DLD1 (cell line): ENCODE results near the gene TENM4.

Experiments
- in situ Hi-C: cut with HindIII; loops from 2 replicates; pipeline ENCODE4 v1.10.0; 2017; ENCODE audit warnings: low sequenced_read_pairs

Gene TENM4

GRCh38 chr11:79262221-79262620, 178.6 kb downstream of the TENM4 start:
- in situ Hi-C loops, result no loop called here

DNA sequence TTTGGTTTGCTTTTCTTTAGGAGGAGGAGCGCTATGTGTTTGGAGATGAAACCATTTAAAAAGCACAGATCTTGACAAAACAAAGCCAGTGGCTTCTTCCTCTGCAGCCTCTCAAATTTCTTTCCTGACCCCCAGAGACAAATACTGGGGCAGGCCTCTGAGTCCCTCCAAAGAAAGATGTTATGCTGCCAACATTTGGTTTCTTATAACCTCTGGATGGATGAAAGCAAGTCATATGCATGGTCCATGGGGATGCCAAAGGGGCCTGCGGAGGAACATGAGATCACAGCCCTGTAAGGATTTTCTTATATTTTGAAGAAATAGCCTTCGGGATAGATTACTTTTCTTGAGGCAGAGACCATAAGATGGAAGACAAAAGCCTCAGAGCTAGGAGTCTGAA, 179.1 kb downstream of the TENM4 start:
- in situ Hi-C loops, result no loop called here

- in situ Hi-C loops, result no loop called here
These were observed 181.0 kb downstream of the TENM4 start for GRCh38 chr11:79259800-79260199.

- in situ Hi-C loops, result no loop called here
These were observed 182.3 kb downstream of the TENM4 start for GRCh38 chr11:79258576-79258975.

GRCh38 chr11:79255965-79256364, 184.9 kb downstream of the TENM4 start:
- in situ Hi-C loops, result no loop called here

- in situ Hi-C loops, result no loop called here
These were observed 187.6 kb downstream of the TENM4 start for GRCh38 chr11:79253280-79253679.

DNA sequence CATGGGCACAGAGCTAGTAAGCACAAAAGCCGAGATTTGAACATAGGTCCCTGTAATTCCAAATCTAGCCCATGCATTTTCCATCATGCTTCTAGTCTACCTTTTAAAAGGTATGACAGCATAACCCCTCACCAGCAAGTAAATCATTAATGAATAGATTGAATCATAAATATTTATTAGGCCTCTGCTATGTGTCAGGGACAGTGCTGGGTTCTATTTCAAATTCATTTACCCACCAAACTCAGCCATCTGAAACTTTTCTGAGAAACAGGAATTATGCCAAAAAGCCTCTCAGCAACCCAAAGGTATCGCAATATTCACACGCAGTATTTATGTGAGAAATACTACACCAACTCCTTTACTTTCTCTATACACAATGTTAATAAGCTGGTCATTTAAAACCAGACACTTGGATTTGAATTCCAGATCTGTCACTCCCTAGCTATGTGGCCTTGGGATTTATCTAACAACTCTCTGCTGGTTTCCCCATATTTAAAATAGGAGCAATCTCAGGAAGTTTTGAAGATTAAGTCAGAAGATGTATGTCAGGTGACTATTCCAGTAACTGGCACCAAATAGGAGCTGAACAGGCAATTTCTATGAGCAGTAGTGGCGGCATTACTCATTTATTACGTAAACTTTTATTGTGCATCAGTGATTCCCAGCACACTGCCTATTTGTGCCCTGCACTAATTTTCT, 191.4 kb downstream of the TENM4 start:
- in situ Hi-C loops, result no loop called here

DNA sequence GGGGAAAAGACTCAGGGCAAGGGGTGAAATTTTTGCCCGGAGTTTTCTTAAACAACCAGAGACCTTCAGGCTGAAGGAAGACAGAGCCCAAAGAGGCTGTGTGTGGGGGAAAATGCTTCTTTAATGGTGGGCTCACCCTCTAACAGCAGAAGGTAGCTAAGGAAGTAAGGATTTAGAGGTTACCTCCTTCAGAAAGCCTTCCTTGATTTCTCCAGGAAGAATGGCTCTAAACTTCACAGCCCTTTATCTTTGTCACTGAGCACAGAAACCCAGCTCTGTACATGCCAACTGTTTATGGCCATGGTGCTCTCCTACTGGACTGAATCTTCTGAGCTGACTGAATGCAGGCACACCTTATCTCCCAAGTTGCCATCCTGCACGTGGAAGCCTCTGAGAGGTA, 196.0 kb downstream of the TENM4 start:
- in situ Hi-C loops, result no loop called here

GRCh38 chr11:79244241-79244772, 196.5 kb downstream of the TENM4 start:
- in situ Hi-C loops, result no loop called here

DNA sequence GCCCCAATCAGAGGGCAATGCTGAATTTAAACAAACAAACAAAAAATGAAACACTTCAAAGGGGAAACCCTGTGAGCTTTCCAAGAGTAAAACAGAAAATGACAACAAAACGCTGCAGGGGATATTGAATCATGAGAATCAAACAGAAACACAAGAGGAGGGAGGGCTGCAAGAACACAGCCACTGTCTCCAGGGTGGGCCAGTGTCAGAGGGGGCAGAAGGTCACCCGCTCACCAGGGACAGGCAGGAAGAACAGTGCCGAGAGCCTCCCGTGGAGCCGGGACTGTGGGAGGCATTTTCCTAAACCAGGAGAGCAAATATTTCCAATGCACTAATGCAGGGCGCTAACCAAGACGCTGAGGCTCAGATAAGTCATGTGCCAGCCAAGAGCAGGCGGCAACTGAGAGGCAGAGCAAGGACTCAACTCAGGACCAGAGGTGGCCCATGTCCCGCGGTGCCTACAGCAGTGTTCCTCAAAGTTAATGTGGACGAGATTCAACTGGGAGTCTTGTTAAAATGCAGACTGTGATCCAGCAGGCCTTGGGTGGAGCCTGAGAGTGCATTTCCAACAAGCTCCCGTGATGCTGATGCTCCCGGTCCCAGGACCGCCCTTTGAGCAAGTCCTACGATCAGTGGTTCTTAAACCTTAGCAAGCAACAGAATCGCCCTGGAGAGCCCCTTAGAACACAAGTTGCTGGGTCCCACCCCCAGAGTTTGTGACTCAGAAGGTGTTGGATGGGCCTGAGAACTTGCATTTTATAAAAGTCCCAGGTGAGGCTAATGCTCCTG, 197.2 kb downstream of the TENM4 start:
- in situ Hi-C loops, result no loop called here

DNA sequence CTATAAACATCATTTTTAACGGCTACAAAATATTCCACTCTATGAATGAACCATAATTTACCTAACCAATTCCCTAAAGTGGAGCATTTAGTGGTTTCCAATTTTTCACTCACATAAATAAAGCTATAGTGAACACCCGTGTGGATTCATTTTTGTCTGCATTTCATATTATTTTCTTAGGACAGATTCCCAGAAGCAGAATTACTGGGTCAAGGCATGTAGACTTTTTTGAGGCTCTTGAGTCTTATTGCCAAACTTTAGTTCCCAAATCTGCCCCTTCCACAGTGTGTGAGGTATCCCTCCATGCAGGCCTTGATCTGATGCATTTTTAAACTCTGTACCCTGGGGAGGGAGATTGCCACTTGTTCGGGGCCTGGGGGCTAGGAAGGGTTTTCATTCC, 198.2 kb downstream of the TENM4 start:
- in situ Hi-C loops, result no loop called here

DNA sequence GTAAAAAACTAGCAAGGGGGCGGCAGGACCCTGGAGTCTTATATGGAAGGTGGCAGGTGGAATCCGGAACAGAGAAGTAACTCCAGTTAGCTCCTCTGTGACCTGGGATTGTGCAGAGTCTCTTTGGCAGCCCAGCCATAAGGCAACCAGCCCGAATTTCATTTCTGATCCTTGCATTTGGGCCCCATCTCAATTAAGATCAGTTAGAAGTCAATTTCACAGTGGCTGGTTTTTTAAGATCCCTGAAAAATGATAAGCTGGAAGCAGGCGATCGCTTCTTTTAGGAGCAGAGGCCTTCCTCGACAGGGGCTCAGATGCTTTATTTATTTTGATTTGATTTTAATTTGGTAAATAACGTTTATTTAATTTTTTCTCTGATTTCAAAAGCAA, 199.0 kb downstream of the TENM4 start:
- in situ Hi-C loops, result no loop called here

- in situ Hi-C loops, result no loop called here
These were observed 199.5 kb downstream of the TENM4 start for GRCh38 chr11:79241205-79241851.

DNA sequence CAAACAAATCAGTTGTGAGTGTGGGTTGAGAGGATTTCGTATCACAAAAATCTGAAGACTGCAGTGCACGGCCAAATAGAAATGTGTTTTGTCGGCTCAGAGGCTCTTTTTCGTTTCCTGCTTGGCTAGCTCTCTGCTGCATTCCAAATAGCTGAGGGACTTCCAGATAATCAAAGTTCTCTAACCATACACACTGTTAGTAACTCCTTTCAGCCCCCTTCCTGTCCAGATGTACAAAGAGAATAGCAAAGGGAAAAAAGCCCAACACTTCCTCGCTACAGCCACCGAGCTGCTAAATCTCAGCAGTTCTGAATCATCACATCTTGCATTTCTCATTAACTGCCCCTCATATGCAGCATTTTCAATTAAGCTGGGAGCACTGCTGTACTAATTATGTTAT, 203.1 kb downstream of the TENM4 start:
- in situ Hi-C loops, result no loop called here

GRCh38 chr11:79237091-79237490, 203.7 kb downstream of the TENM4 start:
- in situ Hi-C loops, result no loop called here

DNA sequence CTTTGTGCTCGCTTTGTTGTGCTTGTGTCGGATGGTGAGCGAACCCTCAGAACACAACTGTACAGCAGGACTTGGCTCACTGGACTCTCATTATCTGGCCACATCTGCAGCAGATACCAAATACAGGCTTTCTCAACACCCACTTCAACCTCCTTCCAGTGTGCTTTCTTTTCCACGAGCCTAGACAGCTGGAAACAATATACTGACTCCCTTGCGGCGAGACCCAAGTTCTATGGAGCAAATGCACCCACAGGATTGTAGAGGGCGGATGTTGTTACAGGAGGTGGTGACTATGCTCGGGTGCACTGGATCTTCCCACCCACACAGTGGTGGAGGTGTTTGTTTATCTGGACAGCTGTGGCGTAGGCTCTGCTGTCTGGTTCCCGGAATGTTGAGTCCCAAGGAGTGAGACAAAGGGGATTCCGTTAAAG, 204.3 kb downstream of the TENM4 start:
- in situ Hi-C loops, result no loop called here

- in situ Hi-C loops, result no loop called here
These were observed 205.1 kb downstream of the TENM4 start for GRCh38 chr11:79235696-79236095.

DNA sequence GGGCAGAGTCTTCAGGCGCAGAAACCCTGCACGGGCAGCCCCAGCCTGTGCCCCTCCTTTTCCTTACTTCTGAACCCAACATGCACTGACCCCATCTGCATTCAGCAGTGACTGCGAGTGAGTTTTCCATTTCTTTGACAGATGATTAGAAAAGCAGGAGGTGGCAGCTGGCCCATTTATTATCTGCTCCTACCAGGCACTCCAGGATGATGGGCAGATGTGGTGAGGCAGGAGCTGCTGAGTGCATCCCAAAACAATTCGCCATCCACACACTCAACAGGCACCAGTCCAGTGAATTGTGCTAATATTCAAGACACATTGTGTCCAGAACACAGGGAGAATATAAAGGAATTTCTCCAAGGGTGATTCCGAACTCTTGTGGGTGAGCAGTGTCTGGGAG, 208.5 kb downstream of the TENM4 start:
- in situ Hi-C loops, result no loop called here

DNA sequence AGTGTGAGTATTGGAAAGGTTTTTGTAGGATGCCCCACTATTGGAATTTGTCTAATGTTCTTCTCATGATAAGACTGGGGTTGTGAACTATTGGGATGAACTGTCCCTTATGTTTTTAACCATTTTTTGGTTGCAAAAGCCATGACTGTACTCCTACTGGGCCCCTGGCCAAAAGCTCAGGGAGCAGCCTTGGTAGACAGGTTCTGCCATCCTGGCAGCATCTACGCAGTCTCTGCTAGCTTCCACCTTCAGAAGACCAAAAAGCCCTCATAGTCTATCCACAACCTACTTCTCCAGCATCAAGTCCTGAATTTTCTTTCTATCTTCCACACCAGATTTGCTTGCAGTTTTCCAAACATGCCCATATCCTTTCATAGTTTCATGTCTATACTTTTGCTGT, 211.8 kb downstream of the TENM4 start:
- in situ Hi-C loops, result no loop called here

DNA sequence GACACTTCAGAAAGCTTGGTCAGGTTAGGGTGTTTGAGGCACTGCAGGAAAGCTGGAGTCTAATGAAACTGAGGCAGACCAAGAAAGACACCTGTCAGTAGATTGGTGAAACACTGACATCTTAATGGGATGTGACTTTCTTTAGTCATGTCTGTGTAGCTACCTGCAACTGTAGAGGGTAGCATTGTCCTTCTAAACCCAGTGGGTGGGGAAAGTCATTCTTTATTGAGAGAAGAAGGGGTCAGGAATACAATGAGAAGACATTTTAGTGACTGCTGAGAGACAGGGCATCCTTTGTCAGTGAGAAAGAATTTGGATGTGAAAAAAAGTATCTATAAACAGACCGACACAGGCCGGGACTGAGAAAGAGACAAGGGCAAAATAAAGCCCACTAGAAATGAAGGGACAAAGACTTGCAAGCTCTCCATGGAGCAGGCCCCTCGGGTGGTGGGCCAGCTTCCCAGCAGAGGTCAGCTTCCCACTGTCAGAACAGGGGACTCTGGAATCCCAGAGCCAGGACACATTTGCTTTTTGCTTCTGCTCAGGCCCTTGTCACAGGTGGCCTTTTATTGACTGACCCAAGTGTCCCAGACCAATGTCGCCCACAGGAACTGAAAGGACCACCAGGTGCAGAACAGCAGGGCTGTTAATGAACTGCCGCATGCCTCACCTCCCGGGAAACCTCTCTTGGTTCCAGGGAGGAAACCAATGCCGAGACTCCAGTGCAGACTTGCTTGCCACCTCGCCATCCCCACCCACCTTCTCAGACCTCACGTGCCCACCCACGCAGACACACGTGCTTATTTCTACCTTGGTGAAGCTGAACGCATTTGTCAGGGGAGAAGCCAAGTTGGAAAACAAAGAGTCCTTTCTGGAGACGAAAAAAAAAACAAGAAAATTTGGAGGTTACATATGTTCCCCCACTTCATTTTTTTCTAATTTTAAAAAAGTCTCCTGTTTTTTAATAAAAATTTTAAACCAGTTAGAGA, 212.8 kb downstream of the TENM4 start:
- in situ Hi-C loops, result no loop called here

DNA sequence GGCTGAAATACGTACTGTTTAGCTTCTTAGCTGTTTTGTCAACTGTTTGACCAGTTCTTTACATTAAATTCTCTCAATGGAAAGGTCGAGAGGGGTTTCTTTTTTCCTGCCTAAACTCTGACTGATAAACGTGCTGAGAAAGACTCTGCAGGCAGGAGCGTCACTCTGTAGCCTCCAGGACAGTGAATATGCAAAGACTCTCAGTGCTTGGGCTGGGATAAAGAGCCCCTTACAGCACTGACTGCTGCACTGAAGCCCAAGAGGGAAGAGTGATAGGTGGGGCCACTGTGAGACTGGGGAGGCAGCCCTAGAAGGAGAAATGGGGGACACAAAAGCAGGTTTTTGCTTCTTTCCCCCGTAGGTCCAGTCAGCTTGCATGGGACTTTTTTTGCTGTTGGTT, 213.5 kb downstream of the TENM4 start:
- in situ Hi-C loops, result no loop called here
